Adrenal gland (tissue), 19 donors: ENCODE data around the gene STXBP2. TPM values are rescaled to one million over a fixed set of nuclear protein-coding genes. Genes with fewer than 3 reads are reported as not detected.
A peak's percentile ranks its signal among the peaks of the same experiment; 100 is the strongest.

Source experiments
- DNase-seq, 7 donors: peaks; one replicate each; pipeline ENCODE4 v3.0.0-alpha.2; 2019 to 2020
- H3K27ac ChIP-seq, 5 donors: fragments of 200-600 bp; sonication (generic) in 4 of 5; 1 replicate in 3 of 5; 2 replicates in 2 of 5; pipeline versions ENCODE4 v1.5.1 to v1.8.0; 2016 to 2020; ENCODE audit warnings: mild to moderate bottlenecking in 1 of 5
- H3K27me3 ChIP-seq: fragments of 200-600 bp; 2 replicates; pipeline ENCODE4 v1.8.0; 2021
- H3K36me3 ChIP-seq, 2 donors: fragments of 200-600 bp; replicated peaks in 1 of 2; 1 replicate in 1 of 2; 2 replicates in 1 of 2; pipeline versions ENCODE4 v1.5.1 to v1.8.0; 2018 to 2022
- H3K4me1 ChIP-seq, 2 donors: fragments of 200-600 bp; replicated peaks in 1 of 2; 1 replicate in 1 of 2; 2 replicates in 1 of 2; pipeline versions ENCODE4 v1.5.1 to v1.8.0; 2018 to 2021
- H3K4me3 ChIP-seq, 4 donors: fragments of 200-600 bp; sonication (generic) in 3 of 4; one replicate each; pipeline ENCODE4 v1.5.1; 2016 to 2018
- H3K9me3 ChIP-seq, 3 donors: fragments of 200-600 bp; sonication (generic) in 1 of 3; replicated peaks in 1 of 3; 1 replicate in 2 of 3; 2 replicates in 1 of 3; pipeline versions ENCODE4 v1.5.1 to v1.8.0; 2016 to 2021
- CTCF ChIP-seq, 6 experiments: fragments of 450-650 bp in 4 of 6; fragments of 200-600 bp in 2 of 6; sonication (generic) in 1 of 6; IDR thresholded peaks; 1 replicate in 5 of 6; 2 replicates in 1 of 6; pipeline versions ENCODE4 v1.5.1 to v1.8.0; 2016 to 2021; ENCODE audit warnings: antibody characterized with exemption in 6 of 6, mild to moderate bottlenecking in 2 of 6, moderate library complexity in 1 of 6
- POLR2A ChIP-seq, 2 donors: fragments of 450-650 bp; IDR thresholded peaks; one replicate each; pipeline ENCODE4 v1.6.1; 2017; ENCODE audit warnings: antibody characterized with exemption in 2 of 2, mild to moderate bottlenecking in 2 of 2, moderate library complexity in 1 of 2
- WGBS, 4 donors: extraction: QIAGEN DNeasy Blood & Tissue Kit in 2 of 4; methylation state at CpG; one replicate each; pipeline versions ENCODE4 v1.1.5 to v1.1.7; 2013 to 2017; 5-methylcytosine and 5-hydroxymethylcytosine counted together
- intact Hi-C, 2 donors: fragments of 100-400 bp; cut with DNase I; formaldehyde crosslinking; loops; one replicate each; pipeline versions ENCODE4 v1.14.1 to v1.15.0; 2022 to 2023
- long read RNA-seq, 10 donors: library from polyadenylated mRNA in 3 of 10; unstranded in 2 of 10; stranded (forward) in 1 of 10; transcript quantifications; one replicate each; pipeline ENCODE4 v2.0.0 and lab custom pipeline, GENCODE V29; 2021 to 2026
- polyA plus RNA-seq, 3 donors: library from polyadenylated mRNA; stranded (reverse); fragments of 200-250 nt in 2 of 3; fragments of 350-450 nt in 1 of 3; fragmentation: Illumina TruSeq in 1 of 3; extraction: RNeasy Lipid Tissue Mini Kit (QIAGEN cat#74804) in 1 of 3; gene quantifications; one replicate each; pipeline ENCODE4 v1.2.3, GENCODE V29; 2013 to 2014
- total RNA-seq, 9 donors: library from RNA; depleted of rRNA in 4 of 9; stranded (reverse); fragments of >200 nt in 4 of 9; fragments of 120-200 nt in 1 of 9; fragmentation: NEBNext Ultra II Directional in 1 of 9; extraction: Animal tissue kit (Norgen Biotek cat#: 25700) in 1 of 9; gene quantifications; one replicate each; pipeline versions ENCODE4 v1.1.0 to v1.2.4, GENCODE V29; 2013 to 2023
- donor health status: healthy with polysubstance abuse.
- donor health status: Bipolar disorder and iron deficiency.
- donor health status: DM: yes; HTN: yes; CAD: no.
- donor health status: DM: no; HTN: no; CAD: no.
- donor health status: DM: no; HTN: no; CAD: no.
- donor health status: DM: yes; HTN: yes; CAD: no.

The STXBP2 gene
- total RNA-seq (10 to 100 TPM; 12.2 to 90.8 (median 40.1) TPM), polyA plus RNA-seq (100 to 1,000 TPM in 1 of 3 donors, 10 to 100 TPM in 2; 15.5 to 121 (median 53.7) TPM)
- long read RNA-seq, donor 1, transcript STXBP2-201 (19 exons, 1,876 nt), result major isoform, 5 of 5 reads
- long read RNA-seq, donor 1, partial matches to known transcripts, result 0 of 5 reads
- long read RNA-seq, donor 1, other reads (novel, unspliced or antisense), result 0 of 5 reads
- long read RNA-seq, donor 2, partial matches to known transcripts, result 0 of 3 reads
- long read RNA-seq, donor 2, other reads (novel, unspliced or antisense), result 0 of 3 reads
- long read RNA-seq, donor 3, transcript STXBP2-201 (19 exons, 1,876 nt), result major isoform, 7 of 9 reads
- long read RNA-seq, donor 3, partial matches to known transcripts, result 0 of 9 reads
- long read RNA-seq, donor 3, other reads (novel, unspliced or antisense), result 0 of 9 reads
- long read RNA-seq, donor 4, transcript STXBP2-201 (19 exons, 1,876 nt), result major isoform, 11 of 12 reads
- long read RNA-seq, donor 4, partial matches to known transcripts, result 1 of 12 reads
- long read RNA-seq, donor 4, other reads (novel, unspliced or antisense), result 0 of 12 reads
- long read RNA-seq, donor 5, transcript STXBP2-201 (19 exons, 1,876 nt), result major isoform, 79 of 103 reads
- long read RNA-seq, donor 5, partial matches to known transcripts, result 11 of 103 reads
- long read RNA-seq, donor 5, other reads (novel, unspliced or antisense), result 13 of 103 reads
- long read RNA-seq, donor 6, transcript STXBP2-201 (19 exons, 1,876 nt), result major isoform, 7 of 9 reads
- long read RNA-seq, donor 6, partial matches to known transcripts, result 1 of 9 reads
- long read RNA-seq, donor 6, other reads (novel, unspliced or antisense), result 1 of 9 reads
- long read RNA-seq, donor 7, partial matches to known transcripts, result 0 of 4 reads
- long read RNA-seq, donor 7, other reads (novel, unspliced or antisense), result 0 of 4 reads
- long read RNA-seq, donor 8, transcript STXBP2-201 (19 exons, 1,876 nt), result major isoform, 9 of 11 reads
- long read RNA-seq, donor 8, partial matches to known transcripts, result 0 of 11 reads
- long read RNA-seq, donor 8, other reads (novel, unspliced or antisense), result 0 of 11 reads
- long read RNA-seq, donor 9, partial matches to known transcripts, result 0 of 3 reads
- long read RNA-seq, donor 9, other reads (novel, unspliced or antisense), result 0 of 3 reads
- long read RNA-seq, donor 10, partial matches to known transcripts, result 0 of 4 reads
- long read RNA-seq, donor 10, other reads (novel, unspliced or antisense), result 0 of 4 reads

GRCh38 chr19:7636691-7637373, at the start of gene STXBP2:
TSS of gene STXBP2 (plus strand) at chr19:7637110. CDS start at chr19:7637150, 40 bp downstream.
- peak in 6 of 7 donors; percentile 44 to 76 (median 64) for DNase-seq
- no peak for TF ChIP-seq CTCF (IDR thresholded peaks at IDR 0.05)
- TF ChIP-seq POLR2A (IDR thresholded peaks at IDR 0.05), result no peak
- intact Hi-C loops, result no loop called here
- Histone ChIP-seq H3K4me1 (peaks cover 3% of the 10 kb centered on the region in 2 donors), H3K9me3 (no peaks in the 10 kb centered on the region), H3K4me3 (peak within 1 kb of the TSS in 2 of 4 donors; percentile 22 to 70), H3K27me3 (no peaks in the 10 kb centered on the region), H3K27ac (peak within 1 kb of the TSS in 4 of 5 donors; percentile 47 to 90 (median 64)), H3K36me3 (no peaks in the 10 kb centered on the region)
- WGBS, 4 donors, result 6 to 30% (median 7%) methylated on average over 9 to 61 of the region's 61 CpGs; no CpG with 5 or more reads in 1 of the 4 donors

DNA sequence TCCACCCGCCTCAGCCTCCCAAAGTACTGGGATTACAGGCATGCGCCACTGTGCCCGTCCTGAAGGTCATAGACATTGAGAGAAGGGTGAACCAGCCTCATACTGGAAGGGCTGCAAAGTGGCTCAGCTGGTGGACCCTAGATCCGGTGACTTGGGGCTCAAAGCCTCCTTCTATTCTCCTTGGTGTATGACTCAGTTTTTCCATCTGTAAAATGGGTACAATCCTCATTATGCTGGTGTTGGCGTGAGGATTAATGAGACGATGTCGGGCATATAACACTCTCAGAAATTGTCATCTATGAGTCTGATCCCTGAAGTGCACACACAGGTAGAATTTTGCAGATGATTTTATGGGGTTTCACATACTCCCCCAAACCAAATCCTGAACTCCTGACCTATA, 47.1 kb upstream of the STXBP2 start:
- WGBS, 4 donors, result 68 to 91% (median 82%) methylated on average over 7 of the region's 7 CpGs
- intact Hi-C loops, result no loop called here
- Histone ChIP-seq H3K9me3 (no peaks in the 10 kb centered on the region), H3K27ac (no peak overlapping the region), H3K36me3 (no peaks in the 10 kb centered on the region), H3K27me3 (peaks cover 4% of the 10 kb centered on the region), H3K4me1 (no peaks in the 10 kb centered on the region), H3K4me3 (no peak overlapping the region)
- TF ChIP-seq POLR2A (IDR thresholded peaks at IDR 0.05) (no peak), CTCF (IDR thresholded peaks at IDR 0.05) (no peak)
- no peak for DNase-seq

- TF ChIP-seq POLR2A (IDR thresholded peaks at IDR 0.05) (no peak), CTCF (IDR thresholded peaks at IDR 0.05) (no peak)
- Histone ChIP-seq H3K27ac (no peak overlapping the region), H3K4me3 (no peak overlapping the region), H3K27me3 (peaks cover 5% of the 10 kb centered on the region), H3K4me1 (no peaks in the 10 kb centered on the region), H3K9me3 (no peaks in the 10 kb centered on the region), H3K36me3 (no peaks in the 10 kb centered on the region)
- intact Hi-C loops, result no loop called here
- WGBS, 4 donors, result 20 to 60% (median 45%) methylated on average over 2 to 8 of the region's 8 CpGs
- DNase-seq, result no peak
These were observed 46.7 kb upstream of the STXBP2 start for GRCh38 chr19:7590256-7590655.
